DMS 273 (cell line): ENCODE data around the gene THAP7.
A peak's percentile ranks its signal among the peaks of the same experiment; 100 is the strongest.
"Not testable (repeated sequence)": the region's sequence is repeated elsewhere in the genome, so short reads cannot be mapped to it uniquely, and the experiment has no call there.

Experiments used
- DNase-seq: peaks from one replicate; lab custom pipeline; 2025; ENCODE audit not compliant: unreplicated experiment; lab: John Stamatoyannopoulos, UW

THAP7 gene, protein sequence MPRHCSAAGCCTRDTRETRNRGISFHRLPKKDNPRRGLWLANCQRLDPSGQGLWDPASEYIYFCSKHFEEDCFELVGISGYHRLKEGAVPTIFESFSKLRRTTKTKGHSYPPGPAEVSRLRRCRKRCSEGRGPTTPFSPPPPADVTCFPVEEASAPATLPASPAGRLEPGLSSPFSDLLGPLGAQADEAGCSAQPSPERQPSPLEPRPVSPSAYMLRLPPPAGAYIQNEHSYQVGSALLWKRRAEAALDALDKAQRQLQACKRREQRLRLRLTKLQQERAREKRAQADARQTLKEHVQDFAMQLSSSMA

DNA sequence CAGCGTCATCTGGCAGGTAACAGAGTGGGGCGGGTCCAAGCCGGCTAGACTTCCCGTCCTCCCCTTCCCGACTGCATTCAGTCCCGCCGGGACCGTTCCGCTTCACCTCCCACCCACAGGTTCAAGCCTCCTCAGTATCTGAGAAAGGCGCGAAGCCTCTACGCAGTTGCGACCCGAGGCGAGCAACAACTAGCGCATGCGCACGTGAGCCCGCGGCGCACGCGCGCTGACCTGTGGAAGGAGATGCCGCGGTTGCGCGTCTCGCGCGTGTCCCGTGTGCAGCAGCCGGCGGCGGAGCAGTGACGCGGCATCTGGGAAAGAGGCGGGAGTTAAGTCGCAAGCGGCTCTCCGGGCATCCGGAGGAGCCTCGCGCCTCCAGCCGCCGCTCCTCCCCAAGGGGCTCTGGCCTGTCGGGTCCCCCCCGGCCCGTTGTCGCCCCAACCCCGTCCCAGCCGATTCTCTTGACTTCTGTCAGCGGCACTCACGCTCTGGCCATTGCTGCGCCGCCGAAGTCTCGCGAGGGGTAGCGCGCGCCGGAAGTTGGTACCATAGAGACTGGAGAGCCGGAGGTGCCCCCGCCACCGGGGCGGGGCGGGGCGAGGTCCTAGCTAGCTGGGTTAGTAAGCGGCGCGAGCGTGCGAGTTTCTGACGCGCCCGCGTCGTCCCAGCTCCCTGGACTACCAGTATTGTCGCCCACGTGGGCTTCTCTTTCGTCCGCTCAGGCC, at the start of gene THAP7:
Gene THAP7 (minus strand): TSS at position 518 of the 725 bp plus-strand sequence. CDS start 207 bp downstream, at position 311.
- DNase-seq = peak; percentile 96

DNA sequence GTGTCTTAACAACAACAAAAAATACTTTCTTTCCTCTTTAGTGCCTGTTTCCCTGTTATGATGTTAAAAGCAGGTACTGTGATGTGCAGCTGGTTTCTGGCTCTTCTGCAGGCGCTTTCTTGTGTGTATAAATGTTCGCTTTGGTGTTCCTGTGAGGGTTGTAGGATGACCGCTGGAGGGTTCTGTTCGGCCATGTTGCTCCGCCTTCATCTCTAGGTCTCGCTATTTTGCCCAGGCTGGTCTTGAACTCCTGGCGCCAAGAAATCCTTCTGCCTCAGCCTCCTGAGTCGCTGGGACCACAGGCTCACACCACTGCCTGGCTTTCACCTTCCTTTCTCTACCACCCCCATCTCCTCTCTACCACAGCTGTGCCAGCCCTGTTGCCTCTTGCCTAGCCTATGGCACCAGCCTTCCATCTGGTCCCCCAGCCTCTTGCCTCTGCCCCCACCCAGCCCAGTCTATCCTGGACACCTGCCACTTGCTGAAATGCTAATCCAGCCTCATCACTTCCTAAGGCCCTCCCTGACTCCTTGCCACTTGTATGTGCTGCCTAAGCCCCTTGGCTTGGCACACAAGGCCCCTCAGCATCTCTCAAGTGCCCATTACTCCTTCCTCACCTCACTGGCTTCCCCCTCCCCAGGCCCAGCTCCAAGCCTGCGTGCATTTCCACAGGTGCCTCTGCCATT, 49.4 kb upstream of the THAP7 start:
- peak; percentile 92 for DNase-seq

DNA sequence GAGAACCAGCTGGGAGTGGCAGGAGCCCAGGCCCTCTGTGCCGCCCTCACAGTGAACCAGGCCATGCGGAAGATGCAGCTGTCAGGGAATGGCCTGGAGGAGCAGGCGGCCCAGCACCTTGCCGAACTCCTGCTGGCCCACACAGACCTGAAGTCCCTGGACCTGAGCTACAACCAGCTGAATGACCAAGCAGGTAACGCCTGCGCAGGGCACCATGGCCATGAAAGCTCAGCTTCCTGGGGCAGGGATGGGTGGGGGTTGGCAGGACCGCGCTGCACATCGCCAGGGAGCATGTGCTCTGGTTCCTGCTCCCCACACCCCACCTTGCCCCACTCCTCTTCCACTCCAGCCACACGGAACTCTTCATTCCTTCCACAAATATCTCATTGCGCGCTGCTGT, 47.0 kb upstream of the THAP7 start:
- not testable (repeated sequence) for DNase-seq

DNA sequence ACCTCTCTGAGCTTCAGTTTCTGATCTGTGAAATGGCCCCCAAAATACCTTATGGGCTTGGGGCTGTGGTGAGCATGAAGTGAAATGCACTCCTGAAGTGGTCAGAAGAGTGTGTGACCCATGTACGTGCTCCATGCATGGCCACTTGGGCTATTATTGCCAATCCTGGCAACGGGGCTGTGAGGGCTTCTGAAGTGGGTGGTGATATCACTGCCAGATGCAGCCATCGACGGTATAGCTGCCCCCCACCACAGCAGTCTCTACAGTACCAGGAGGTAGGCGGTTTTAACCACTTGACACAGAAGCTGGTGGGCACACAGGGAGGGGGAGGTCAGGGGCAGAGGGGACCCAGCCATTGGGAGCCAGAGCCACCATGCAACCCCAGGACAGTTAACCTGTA, 46.5 kb upstream of the THAP7 start:
- not testable (repeated sequence) for DNase-seq

DNA sequence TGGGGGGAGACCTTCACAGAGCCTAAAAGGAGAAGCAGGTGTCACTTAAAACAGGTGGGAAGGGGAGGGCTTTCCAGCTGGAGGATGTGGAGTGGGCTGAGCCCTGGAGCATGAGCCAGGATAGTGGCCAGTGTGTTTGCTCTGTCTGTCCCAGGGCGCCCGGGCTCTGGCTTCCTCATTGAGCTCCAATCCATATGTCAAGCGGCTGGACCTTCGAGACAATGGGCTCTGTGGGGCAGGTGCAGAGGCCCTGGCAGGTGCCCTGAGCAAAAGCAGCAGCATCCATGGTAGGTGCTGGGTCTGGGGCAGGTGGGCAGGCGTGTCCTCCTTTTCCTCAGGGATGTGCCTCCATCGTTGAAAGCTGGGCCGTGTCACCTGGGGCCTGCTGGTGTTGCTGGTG, 45.8 kb upstream of the THAP7 start:
- DNase-seq = no peak

DNA sequence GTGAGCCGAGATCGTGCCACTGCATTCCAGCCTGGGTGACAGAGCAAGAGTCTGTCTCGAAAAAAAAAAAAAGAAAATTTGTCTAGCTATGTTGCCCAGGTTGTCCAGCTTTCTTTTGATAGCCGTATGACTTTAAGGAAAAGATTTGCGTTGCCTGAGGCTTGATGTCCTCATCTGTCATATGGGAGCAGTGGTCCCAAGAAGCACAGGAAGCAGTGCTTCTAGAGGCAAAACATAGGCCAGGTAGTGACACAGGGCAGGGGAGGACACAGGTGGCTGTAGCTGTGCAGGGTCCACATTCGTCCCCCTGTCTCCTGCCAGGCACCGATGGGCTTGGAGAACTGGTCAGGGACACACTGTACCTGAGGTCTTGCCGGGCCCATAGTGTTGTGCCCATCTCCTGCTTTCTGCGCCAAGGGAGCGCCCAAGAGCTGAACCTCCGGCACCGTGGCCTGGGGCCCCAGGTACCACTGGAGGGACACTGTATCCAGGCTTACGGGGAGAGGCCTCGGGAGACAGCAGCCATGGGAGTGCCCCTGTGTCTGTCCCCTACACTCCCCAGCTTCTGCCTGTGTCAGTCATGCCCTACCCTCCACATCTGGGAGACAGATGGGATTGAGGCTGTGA, 45.2 kb upstream of the THAP7 start:
- DNase-seq = no peak

DNA sequence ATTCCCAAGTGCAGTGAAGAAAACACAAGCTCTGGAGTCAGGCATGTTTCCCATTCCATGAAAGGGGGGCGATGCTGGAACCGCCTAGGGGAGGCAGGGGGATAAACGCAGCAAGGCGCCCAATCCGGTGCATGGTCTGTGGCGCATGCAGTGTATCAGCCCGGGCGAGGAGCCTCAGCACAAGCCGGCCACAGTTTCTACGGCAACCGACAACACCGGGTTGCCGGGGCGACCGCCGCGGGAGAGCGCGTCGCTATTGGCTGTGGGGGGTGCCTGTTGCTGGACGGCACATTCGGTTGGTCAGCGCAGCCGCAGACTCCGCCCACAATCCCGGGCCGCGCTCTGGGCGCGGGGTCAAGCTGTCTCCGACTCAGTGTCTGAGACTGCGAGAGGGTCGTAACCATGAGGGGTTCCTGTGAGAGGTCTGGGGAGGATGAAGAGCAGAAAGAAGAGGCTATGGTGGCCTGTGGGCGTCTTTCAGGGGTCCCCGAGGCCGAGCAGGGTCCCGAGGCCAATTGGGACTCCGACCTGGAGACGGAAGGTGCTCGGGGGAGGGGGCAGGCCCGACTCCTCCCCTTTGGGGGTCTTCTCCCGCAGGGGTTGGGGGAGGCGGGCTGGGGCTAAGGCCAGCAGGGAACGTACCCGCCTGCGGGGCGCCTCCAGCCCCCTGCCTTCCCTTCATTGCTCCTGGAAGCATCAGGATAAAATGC, 43.8 kb upstream of the THAP7 start, which contains the start of gene LRRC74B:
Gene LRRC74B (plus strand): TSS at position 362 of the 710 bp plus-strand sequence. CDS start 41 bp downstream, at position 403.
- DNase-seq = peak; percentile 96

DNA sequence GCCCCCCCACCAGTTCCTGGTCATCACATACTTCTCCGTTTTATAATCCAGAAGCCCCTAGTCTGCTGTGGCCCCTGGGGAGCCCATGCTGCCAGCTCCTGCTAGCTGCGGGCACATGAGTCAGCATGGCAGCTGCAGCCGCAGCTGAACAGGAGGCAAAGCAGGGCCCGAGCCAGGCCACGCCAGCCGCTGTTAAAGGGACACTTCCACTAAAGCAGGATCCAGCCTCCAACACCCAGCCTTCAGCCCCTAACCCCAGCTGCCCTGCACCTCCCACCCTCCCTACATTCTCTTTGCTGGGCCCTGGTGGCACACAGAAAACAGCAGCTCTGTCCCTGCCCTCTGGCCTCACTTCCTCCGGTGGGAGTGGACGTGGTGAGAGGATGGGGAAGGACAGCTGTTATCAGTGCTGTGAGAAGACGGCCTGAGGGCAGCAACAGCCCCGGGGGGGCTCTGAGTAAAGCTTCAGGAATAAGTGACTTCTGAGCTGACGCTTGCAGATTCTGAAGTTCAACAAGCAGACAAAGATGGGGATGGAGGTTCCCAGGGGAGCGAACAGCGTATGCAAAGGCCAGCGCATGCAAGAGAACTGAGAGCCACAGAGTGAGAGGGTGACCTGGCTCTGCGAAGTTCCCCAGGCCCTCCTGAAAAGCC, 43.1 kb upstream of the THAP7 start:
- peak; percentile 77 for DNase-seq

DNA sequence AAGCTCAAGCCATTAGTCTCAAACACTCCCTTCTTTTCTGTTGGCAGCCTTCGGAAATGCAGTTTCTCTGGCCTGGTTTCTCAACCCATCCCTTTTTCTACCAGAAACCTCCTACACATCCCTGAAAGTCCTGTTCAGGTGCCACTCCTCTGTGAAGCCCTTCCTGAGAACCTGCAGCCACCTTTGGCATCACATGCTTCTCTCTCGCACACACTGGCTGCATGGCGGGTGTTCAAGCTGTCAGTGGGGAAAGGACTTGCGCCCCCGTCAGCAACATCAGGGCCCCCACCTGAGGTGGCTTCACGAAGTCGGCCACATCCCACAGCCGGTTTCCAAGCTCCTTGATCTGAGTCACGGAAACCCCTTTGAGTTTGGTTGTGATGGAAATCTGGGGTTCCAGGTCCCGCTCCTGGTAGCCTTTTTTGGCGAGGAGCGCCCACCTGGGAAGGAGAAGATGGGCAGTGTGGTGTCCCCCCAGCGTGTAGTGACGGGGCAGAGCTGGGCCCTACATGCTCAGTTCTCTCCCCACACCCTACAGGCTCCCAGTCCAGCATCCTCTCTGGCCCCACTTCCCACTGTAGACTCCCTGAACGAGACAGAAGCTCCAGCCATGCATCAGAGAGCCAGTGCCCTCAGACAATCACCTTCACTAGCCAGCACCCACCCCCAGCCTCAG, 42.1 kb upstream of the THAP7 start:
- no peak for DNase-seq

DNA sequence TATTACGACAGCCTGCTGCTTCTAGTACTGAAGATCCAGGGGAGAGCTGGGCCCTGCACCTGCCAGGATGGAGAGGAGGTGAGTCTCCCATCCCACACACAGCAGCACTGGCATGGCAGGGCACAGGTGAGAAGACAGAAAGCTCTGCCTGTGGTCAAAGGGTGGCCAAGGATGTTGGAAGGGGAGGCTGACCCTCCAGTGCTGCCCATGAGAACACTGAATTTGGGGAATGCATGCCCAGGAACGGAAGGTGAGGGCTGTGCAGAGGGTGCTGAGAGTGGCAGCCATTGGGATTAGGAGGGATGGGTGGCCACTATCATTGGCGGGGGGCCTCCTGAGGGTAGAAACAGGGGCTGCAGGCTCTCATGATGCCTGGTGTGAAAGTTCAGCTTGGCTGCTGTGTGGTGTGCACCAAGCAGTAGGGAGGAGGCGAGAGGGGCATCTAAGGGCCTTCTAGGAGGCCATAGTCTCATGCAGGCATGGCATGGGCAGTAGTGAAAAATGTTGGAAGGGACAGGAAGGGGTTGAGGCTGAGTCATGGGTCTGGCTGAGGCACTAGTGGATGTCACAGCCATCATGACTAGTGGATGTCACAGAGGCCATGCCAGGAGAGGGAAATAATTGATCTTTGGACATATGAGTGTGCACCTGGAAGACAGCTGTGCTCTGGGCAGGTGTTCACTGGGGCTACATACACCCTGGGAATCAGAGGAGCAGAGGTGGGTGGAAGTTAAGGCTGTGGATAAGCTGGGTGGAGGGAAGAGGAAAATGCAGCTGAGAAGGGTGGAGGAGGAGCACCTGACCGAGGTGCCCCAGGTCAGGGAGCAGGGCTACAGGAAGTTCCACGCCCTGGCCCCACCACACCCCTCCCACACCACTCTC, 41.3 kb upstream of the THAP7 start:
- no peak for DNase-seq

DNA sequence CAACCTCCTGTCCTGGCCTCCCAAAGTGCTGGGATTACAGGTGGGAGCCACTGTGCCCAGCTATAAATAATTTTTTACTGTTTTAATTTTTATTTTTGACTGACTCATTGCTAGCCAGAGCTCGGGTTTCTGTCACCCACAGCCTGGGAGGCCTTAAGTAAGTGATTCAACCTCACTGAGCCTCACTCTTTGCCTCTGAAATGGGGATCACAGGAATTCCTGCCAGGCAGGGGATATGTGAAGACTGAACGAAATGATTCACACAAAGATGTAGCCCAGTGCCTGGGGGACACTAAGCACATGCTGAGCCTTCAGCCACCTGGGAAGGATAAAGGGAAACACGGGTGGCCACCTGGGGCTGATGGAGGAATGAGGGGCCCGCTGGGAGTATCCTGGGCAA, 40.0 kb upstream of the THAP7 start:
- no peak for DNase-seq

DNA sequence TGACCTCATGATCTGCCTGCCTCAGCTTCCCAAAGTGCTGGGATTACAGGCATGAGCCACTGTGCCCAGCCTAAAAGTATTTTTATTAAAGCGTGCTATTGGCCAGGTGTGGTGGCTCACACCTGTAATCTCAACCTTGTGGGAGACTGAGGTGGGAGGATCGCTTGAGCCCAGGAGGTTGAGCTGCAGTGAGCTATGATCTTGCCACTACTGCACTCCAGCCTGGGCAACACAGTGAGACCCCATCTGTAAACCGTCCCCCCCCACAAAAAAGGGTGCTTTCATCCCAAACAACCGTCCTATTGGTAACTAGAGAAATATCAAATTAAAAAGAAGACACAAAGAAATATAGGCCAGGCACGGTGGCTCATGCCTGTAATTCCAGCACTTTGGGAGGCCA, 37.2 kb upstream of the THAP7 start:
- not testable (repeated sequence) for DNase-seq

DNA sequence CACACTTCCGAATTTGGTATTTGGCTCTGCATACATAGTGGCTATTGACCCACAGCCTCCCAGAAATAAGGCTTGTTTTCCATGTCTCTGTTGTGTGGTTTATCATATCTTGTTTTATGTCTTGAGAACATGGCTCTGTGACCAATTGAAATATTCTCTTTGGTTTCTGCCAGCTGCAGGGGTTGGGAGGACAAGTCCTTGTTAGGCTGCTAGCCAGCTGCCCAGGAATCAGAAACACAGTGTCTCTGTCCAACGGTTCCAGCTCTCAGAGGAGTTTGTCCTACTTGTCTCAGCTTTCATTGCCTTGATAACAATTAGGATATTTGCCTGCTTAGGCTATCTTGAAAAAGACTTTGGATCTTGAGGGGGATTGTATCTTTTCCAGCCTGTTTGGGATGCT, 36.5 kb upstream of the THAP7 start:
- DNase-seq = no peak

DNA sequence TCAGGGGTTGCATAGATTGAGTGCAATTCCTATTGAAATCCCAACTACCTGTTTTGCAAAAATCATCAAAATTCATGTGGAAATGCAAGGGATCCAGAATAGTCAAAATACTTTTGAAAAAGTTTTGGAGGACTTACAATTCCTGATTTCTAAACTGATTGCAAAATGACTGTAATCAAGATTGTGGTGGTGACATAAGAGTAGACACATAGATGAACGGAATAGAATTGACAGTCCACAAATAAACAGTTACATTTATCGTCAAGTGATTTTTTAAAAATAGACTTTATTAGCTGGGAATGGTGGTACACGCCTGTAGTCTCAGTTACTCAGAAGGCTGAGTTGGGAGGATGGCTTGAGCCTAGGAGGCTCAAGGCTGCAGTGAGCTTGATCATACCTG, 33.1 kb upstream of the THAP7 start:
- no peak for DNase-seq

DNA sequence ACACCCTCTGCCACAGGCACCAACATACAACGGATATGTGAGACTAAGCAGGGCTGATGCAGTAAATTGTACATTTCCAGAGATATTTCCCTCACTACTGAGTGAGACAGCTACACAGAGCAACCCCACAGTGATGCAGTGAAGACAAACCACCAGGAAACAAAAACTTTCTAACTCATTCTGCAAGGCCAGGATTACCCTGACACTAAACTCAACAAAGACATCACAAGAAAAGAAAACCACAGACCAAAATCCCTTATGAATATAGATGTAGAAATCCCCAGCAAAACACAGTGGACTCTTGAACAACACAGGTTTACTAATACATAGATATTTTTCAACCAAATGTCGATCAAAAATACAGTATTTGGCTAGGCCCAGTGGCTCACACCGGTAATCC, 32.0 kb upstream of the THAP7 start:
- no peak for DNase-seq

DNA sequence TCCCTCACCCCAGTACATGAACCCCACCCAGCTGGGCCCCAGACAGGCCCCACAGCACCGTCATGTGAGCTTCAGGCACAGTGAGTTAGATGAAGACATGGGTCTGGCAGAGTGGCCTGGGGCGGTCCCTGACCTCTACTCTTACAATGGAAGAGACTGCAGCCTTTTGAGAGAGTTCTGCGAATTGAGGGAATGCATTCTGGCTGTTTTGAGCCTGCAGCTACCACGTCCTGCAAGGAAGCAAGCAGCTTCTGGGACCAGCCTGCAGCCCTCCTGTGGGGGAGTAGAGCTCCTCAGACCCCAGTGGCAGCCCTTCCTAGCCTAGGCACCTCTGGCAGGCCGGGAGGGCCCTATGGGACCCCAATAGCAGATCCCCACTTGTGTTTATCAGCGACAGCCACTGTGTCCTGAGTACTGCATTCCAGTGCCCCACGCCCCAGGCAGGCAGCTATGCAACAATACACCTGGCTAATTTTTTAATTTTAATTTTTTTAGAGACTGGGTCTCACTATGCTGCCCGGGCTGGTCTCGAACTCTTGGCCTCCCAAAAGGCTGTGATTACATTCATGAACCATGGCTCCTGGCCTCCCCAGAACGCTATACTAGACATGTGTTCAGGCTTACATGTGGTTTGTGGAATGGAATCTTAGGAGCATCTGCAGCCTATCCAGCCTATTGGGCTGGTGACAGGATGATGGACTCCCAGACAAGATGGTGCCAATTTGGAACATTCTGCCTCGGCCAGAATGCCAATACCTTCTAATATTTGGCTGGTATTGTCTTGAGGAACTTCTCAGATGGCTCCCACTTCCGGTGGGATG, 31.2 kb upstream of the THAP7 start:
- DNase-seq = no peak

DNA sequence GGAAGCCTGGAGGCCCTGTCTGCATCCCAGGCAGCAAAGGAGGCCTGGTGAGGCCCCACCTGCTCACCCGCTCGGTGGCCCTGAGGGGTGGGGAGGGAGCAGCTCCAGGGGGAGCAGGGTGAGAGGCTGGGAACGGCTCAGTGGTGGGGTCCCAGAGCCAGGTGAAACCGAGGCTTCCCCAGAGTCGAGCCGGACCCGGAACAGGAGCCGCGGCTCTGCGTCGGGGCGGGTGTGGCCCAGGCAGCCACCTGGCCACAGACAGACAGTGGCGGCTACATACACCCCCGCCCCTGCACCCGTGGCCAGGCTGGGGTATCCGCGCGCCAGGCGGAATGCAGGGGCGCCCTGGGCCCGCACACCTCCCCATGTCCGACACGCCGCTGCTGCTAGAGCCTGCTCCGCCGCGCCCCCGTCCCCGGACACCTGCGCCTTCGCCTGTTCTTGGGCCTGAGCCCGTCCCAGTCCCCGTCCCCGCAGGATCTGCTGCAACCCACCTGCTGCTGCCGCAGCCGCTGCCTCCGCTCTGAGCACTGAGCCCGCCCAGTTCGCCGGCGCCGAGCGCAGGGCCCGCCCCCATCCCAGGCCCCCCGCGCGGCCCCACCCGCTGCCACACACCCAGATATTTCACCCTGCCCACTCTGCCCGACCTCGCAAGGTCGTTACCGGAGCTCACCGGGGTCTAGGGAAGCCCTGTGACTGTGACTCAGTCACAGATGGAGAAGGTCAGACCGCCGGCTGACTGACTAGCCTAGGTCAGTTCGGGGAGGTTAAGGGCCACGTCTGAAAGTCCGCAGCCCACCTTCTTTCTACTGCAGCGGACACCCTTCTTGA, 30.3 kb upstream of the THAP7 start, which contains the start of gene SLC7A4:
Gene SLC7A4 (minus strand): TSS at position 525 of the 831 bp plus-strand sequence. CDS start 749 bp downstream, outside the sequence.
- no peak for DNase-seq
